ENCODE data around the gene EOLA2.

EOLA2 gene

GRCh38 chrX:149939905-149940673 is 1.8 kb upstream of the EOLA2 start (continued):
- TF ChIP-seq ZNF362 (tag by site-specific recombination; IDR thresholded peaks at IDR 0.05), result no peak
- TF ChIP-seq GLI2 (tag by site-specific recombination; IDR thresholded peaks at IDR 0.05; ENCODE audit: borderline replicate concordance, low read depth), result no peak
- TF ChIP-seq ZNF580 (tag by site-specific recombination; IDR thresholded peaks at IDR 0.05), result peak; percentile 54; the same call in 1 of the 2 replicates
- TF ChIP-seq ZSCAN18 (tag by site-specific recombination; IDR thresholded peaks at IDR 0.05), result no peak
- TF ChIP-seq MYNN (tag by site-specific recombination; IDR thresholded peaks at IDR 0.05; ENCODE audit: borderline replicate concordance), result no peak
- no peak for TF ChIP-seq ZNF433 (tag by site-specific recombination; IDR thresholded peaks at IDR 0.05; ENCODE audit: low read depth)
- peak; percentile 74 for TF ChIP-seq ZBTB17 (tag by site-specific recombination; IDR thresholded peaks at IDR 0.05)
- no peak for TF ChIP-seq ZNF202 (tag by site-specific recombination; IDR thresholded peaks at IDR 0.05; ENCODE audit: borderline replicate concordance)
- no peak for TF ChIP-seq ZNF169 (tag by site-specific recombination; IDR thresholded peaks at IDR 0.05)
- TF ChIP-seq ZFP37 (tag by site-specific recombination; IDR thresholded peaks at IDR 0.05), result no peak
- no peak for TF ChIP-seq ZNF837 (tag by site-specific recombination; IDR thresholded peaks at IDR 0.05)
- no peak for TF ChIP-seq AEBP2 (tag by site-specific recombination; IDR thresholded peaks at IDR 0.05; ENCODE audit: borderline replicate concordance)
- peak; percentile 88 for TF ChIP-seq ZNF324 (tag by site-specific recombination; IDR thresholded peaks at IDR 0.05)
- TF ChIP-seq ZNF2 (tag by site-specific recombination; IDR thresholded peaks at IDR 0.05), result 0 out of 2 replicates have a peak, but pooled peaks have one; percentile 17
- no peak for TF ChIP-seq ZSCAN30 (tag by site-specific recombination; IDR thresholded peaks at IDR 0.05)
- peak; percentile 100 for TF ChIP-seq ZNF341 (tag by site-specific recombination; IDR thresholded peaks at IDR 0.05; ENCODE audit: low read depth)
- TF ChIP-seq PRDM1 (tag by site-specific recombination; IDR thresholded peaks at IDR 0.05), result peak; percentile 33; the same call in 1 of the 2 replicates
- TF ChIP-seq KLF1 (tag by site-specific recombination; IDR thresholded peaks at IDR 0.05), result peak; percentile 98
- TF ChIP-seq GLIS1 (tag by site-specific recombination; IDR thresholded peaks at IDR 0.05), result peak; percentile 66
- no peak for TF ChIP-seq ZNF510 (tag by site-specific recombination; IDR thresholded peaks at IDR 0.05; ENCODE audit: insufficient replicate concordance)
- TF ChIP-seq SP2 (tag by site-specific recombination; IDR thresholded peaks at IDR 0.05), result peak; percentile 92
- TF ChIP-seq ZBTB10 (tag by site-specific recombination; IDR thresholded peaks at IDR 0.05), result no peak
- no peak for TF ChIP-seq ZNF354C (tag by site-specific recombination; IDR thresholded peaks at IDR 0.05; ENCODE audit: borderline replicate concordance, low read depth)
- no peak for TF ChIP-seq ZNF791 (tag by site-specific recombination; IDR thresholded peaks at IDR 0.05)
- TF ChIP-seq ZNF274 (IDR thresholded peaks at IDR 0.05; ENCODE audit: low read length), result no peak
- TF ChIP-seq ZNF274 (tag by site-specific recombination; IDR thresholded peaks at IDR 0.05; ENCODE audit: borderline replicate concordance), result no peak
- no peak for TF ChIP-seq ZNF747 (tag by site-specific recombination; IDR thresholded peaks at IDR 0.05)
- TF ChIP-seq ZNF654 (tag by site-specific recombination; IDR thresholded peaks at IDR 0.05; ENCODE audit: low read depth), result no peak
- no peak for TF ChIP-seq ZNF404 (tag by site-specific recombination; IDR thresholded peaks at IDR 0.05)
- TF ChIP-seq SETDB1 (IDR thresholded peaks at IDR 0.05; ENCODE audit: insufficient read length, low read length), result no peak
- peak; percentile 93 for TF ChIP-seq GLIS2 (tag by site-specific recombination; IDR thresholded peaks at IDR 0.05)
- no peak for TF ChIP-seq BCL11B (tag by site-specific recombination; IDR thresholded peaks at IDR 0.05; ENCODE audit: low read depth)
- TF ChIP-seq ZFP3 (tag by site-specific recombination; IDR thresholded peaks at IDR 0.05; ENCODE audit: low read depth), result no peak
- 0 out of 2 replicates have a peak, but pooled peaks have one; percentile 61 for TF ChIP-seq ZBTB7A (tag by site-specific recombination; IDR thresholded peaks at IDR 0.05; ENCODE audit: low read depth)
